Upper lobe of left lung (tissue), 4 donors: ENCODE results near the gene COLEC11.

Experiments used
- POLR2A ChIP-seq, 4 donors: fragments of 450-650 bp; IDR thresholded peaks; one replicate each; pipeline ENCODE4 v1.5.1; 2016 to 2017; ENCODE audit warnings: antibody characterized with exemption in 4 of 4, mild to moderate bottlenecking in 2 of 4
- TF ChIP-seq, protein P1 (sequence below), 6 experiments: fragments of 450-650 bp in 4 of 6; fragments of 200-600 bp in 2 of 6; sonication (generic) in 2 of 6; IDR thresholded peaks; one replicate each; pipeline ENCODE4 v1.5.1; 2016 to 2019; ENCODE audit warnings: antibody characterized with exemption in 6 of 6

DNA sequence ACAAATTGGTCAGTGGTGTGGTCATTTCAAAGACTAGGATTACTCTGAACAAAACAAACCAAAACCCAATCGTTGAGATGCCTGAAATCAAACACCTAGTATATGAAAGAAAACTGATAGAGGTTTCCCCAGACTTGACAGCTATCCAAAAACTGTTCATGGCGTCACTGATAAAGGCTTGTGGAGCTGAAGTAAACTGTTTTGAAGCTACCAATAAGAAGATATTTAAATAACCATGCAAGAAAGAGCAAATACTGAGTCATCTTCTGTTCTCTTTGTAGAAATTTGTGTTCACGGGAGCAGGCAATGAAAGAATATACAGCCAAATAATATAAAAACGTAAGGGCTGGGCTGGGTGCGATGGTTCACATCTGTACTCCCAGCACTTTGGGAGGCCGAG, 7.5 kb upstream of the COLEC11 start:
- TF ChIP-seq, protein P1, sequence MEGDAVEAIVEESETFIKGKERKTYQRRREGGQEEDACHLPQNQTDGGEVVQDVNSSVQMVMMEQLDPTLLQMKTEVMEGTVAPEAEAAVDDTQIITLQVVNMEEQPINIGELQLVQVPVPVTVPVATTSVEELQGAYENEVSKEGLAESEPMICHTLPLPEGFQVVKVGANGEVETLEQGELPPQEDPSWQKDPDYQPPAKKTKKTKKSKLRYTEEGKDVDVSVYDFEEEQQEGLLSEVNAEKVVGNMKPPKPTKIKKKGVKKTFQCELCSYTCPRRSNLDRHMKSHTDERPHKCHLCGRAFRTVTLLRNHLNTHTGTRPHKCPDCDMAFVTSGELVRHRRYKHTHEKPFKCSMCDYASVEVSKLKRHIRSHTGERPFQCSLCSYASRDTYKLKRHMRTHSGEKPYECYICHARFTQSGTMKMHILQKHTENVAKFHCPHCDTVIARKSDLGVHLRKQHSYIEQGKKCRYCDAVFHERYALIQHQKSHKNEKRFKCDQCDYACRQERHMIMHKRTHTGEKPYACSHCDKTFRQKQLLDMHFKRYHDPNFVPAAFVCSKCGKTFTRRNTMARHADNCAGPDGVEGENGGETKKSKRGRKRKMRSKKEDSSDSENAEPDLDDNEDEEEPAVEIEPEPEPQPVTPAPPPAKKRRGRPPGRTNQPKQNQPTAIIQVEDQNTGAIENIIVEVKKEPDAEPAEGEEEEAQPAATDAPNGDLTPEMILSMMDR (IDR thresholded peaks at IDR 0.05): no peak
- no peak for TF ChIP-seq POLR2A (IDR thresholded peaks at IDR 0.05)
